ENCODE measurements around the gene CHTOP.
"Not testable (repeated sequence)": the region's sequence is repeated elsewhere in the genome, so short reads cannot be mapped to it uniquely, and the experiment has no call there.

Gene CHTOP

GRCh38 chr1:153633754-153634665, at the start of gene CHTOP:
TSS of gene CHTOP (plus strand) at chr1:153634066. CDS start at chr1:153636589, 2,523 bp downstream.
- DNase-seq, result peak; percentile 97

GRCh38 chr1:153585006-153585405, 48.9 kb upstream of the CHTOP start:
- DNase-seq, result no peak

GRCh38 chr1:153586347-153586746, 47.5 kb upstream of the CHTOP start:
- DNase-seq, result no peak

GRCh38 chr1:153587314-153587713, 46.6 kb upstream of the CHTOP start:
- no peak for DNase-seq

GRCh38 chr1:153588033-153588432, 45.8 kb upstream of the CHTOP start:
- DNase-seq, result not testable (repeated sequence)

GRCh38 chr1:153588482-153588881, 45.4 kb upstream of the CHTOP start:
- no peak for DNase-seq

GRCh38 chr1:153592748-153593147, 41.1 kb upstream of the CHTOP start:
- no peak for DNase-seq

GRCh38 chr1:153597206-153597605, 36.7 kb upstream of the CHTOP start:
- no peak for DNase-seq

GRCh38 chr1:153598309-153599172, 35.3 kb upstream of the CHTOP start:
- peak; percentile 35 for DNase-seq

GRCh38 chr1:153599847-153600246, 34.0 kb upstream of the CHTOP start:
- DNase-seq, result no peak

- no peak for DNase-seq
Measured at GRCh38 chr1:153602749-153603148, 31.1 kb upstream of the CHTOP start.

GRCh38 chr1:153606194-153606593, 27.7 kb upstream of the CHTOP start:
- DNase-seq, result no peak

GRCh38 chr1:153607381-153607780, 26.5 kb upstream of the CHTOP start:
- DNase-seq, result no peak

GRCh38 chr1:153608089-153608682, 25.7 kb upstream of the CHTOP start:
- no peak for DNase-seq

GRCh38 chr1:153608742-153609584, 24.9 kb upstream of the CHTOP start:
- DNase-seq, result no peak

GRCh38 chr1:153609585-153609907, 24.3 kb upstream of the CHTOP start:
- DNase-seq, result no peak

GRCh38 chr1:153610334-153610733, 23.5 kb upstream of the CHTOP start:
- no peak for DNase-seq

GRCh38 chr1:153610811-153611301, 23.0 kb upstream of the CHTOP start:
- DNase-seq, result no peak

GRCh38 chr1:153611356-153611755, 22.5 kb upstream of the CHTOP start:
- DNase-seq, result no peak

GRCh38 chr1:153612111-153612754, 21.6 kb upstream of the CHTOP start:
- DNase-seq, result no peak

- no peak for DNase-seq
Measured at GRCh38 chr1:153612755-153613331, 21.0 kb upstream of the CHTOP start, which contains the start of gene S100A16. TSS of gene S100A16 (minus strand) at chr1:153613137. CDS start at chr1:153608151, 4,986 bp downstream.
